Hepatic stellate cell (primary cell): Measurements from ENCODE around the gene DYDC2.
"Not testable (repeated sequence)": the region's sequence is repeated elsewhere in the genome, so short reads cannot be mapped to it uniquely, and the experiment has no call there.

Source experiments
- DNase-seq: peaks from one replicate; pipeline ENCODE4 v3.0.0; 2011; ENCODE audit warnings: low spot score

Gene DYDC2, protein sequence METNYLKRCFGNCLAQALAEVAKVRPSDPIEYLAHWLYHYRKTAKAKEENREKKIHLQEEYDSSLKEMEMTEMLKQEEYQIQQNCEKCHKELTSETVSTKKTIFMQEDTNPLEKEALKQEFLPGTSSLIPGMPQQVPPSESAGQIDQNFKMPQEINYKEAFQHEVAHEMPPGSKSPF

DNA sequence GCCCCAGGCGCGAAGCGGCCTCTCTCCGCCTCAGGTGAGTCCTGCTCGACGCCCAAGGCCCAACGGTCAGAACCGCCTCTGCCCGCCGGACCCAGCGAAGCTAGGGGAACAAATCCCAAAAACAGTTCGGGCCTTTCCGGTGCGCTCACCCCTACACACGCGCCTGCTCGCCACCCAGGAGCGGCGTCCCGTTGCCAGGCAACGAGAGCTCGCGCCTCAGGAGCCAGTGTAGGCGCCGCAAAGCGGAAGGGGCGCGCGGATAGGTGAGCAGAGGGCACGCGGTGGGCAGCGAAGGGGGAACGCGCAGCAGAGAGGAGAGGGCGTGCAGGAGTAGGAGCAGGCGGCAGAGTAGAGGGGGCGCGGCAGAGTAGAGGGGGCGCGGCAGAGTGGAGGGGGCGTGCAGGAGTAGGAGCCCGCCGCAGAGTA is at the start of gene DYDC2, which contains the start of gene DYDC1:
Gene DYDC2 (plus strand): TSS at position 219 of the 426 bp plus-strand sequence. CDS start 5,663 bp downstream, outside the sequence.
Gene DYDC1 (minus strand): TSS at position 193 of the 426 bp plus-strand sequence. CDS start 4,154 bp downstream, outside the sequence.
- DNase-seq: no peak

DNA sequence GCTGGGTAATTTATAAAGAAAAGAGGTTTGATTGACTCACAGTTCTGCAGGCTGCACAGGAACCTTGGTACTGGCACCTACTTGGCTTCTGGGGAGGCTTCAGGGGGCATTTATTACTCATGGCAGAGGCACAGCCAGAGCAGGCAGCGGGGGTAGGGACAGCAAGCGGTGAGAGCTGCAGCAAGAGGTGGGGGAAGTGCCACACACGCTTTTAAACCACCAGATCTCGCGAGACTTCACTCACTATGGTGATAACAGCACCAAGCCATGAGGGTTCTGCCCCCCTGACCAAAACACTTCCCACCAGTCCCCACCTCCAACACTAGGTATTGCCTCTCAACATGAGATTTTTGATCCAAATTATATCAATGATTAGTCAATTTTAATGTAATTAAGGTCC is 43.1 kb upstream of the DYDC2 start:
- no peak for DNase-seq

DNA sequence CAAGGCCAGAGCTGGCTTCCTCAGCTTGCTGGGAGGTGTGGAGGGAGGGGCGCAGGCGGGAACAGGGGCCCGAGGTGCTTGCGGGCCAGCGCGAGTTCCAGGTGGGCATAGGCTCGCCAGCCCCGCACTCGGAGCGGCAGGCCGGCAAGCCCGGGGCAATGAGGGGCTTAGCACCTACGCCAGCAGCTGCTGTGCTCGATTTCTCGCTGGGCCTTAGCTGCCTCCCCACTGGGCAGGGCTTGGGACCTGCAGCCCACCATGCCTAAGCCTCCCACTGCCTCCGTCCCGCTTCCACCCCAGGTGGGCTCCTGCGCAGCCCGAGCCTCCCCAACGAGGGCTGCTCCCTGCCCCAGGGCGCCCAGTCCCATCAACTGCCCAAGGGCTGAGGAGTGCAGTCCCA is 41.2 kb upstream of the DYDC2 start:
- no peak for DNase-seq

DNA sequence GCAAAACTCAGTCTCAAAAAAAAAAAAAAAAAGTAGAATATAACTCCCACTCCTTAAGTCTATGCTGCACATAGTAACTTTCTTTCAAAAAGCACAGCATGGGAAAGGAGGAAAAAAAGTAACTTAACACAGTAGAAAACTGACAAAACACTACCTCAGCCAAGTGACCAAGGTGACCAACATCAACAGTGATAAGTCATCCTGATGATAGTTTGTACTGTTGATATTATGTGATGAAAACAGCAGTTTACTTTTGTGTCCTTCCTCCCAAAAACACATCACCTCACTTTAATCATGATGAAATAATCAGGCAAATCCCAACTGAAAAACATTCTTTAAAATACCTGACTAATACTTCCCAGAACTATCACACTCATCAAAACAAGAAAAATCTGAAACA is 37.8 kb upstream of the DYDC2 start:
- DNase-seq: no peak

DNA sequence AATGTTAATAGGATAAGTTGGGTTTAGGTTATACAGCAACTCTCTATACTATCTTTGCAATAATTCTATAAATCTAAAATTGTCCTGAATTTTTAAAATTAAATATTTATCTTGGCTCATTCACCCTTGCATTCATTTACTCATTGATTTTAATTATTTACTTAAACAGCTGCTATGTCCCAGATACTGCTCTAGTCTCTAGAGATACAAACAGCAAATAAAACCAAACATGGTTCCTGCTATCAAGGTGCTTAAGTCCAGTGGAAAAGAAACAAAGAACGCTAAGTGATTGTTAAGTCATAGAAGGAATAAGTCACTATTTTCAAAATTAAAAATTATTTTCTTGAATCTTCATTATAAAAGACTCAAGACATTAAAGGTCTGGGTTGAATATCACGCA is 37.3 kb upstream of the DYDC2 start:
- no peak for DNase-seq

DNA sequence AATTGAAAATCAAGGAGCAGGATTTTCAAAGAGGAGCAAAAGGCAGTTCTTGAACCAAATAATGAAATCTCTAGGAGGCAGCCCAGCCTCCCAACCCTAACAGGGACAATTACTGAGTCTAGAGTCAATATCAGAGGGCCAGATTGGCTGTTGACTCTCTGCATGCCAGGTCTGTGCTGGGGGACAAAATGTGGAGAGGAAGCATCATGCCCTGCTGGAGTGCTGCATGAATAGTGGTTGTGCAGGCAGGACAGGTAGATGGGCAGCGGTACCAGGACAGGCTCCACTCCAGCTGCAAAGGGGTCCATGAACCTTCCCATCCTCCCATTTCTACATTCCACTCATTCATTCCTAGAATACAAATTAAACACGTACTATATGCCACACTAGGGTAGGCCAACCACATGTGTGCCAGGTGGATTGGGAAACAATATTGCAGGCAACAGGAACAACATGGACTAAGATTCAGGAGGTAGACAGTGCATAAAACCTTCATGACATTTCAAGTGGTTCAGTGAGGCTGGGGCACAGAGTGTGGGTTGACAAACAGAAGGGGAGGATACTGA is 36.8 kb upstream of the DYDC2 start:
- DNase-seq: no peak

DNA sequence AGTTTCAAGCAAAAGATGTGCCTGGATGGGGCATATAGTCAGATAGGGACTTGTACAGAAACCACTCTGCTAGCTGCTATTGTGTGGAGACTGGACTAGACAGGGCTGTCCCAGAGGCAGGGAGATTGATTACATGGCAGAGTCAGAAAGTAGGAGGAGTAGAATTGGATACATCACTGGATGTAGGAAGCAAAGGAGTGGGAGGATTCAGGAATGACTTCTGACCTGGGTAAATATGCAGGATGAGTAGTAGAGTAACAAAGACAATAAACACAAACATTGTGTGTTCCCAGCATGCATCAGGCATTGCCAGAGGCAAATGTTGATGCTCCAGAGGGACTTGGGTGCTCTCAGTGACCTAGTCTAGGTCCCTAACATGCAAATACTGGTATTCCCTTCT is 36.2 kb upstream of the DYDC2 start:
- DNase-seq: no peak

DNA sequence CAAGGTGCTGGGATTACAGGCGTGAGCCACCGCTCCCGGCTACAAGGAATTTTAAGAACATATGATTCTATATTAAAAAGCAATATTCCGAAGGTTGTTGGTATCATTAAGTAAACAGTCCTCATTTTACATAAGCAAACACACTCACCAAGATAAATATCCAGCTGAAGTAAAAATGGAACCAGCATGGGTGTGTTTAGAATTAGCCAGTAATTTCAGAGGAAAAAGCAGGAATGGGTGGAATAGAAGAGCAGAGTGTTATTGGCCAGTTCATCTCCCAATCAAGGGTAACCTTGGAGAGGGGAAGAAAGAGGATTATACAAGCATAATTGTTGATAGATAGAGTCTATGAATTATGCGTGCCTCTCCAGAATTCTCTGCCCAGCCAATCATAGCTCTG is 35.4 kb upstream of the DYDC2 start:
- DNase-seq: no peak

DNA sequence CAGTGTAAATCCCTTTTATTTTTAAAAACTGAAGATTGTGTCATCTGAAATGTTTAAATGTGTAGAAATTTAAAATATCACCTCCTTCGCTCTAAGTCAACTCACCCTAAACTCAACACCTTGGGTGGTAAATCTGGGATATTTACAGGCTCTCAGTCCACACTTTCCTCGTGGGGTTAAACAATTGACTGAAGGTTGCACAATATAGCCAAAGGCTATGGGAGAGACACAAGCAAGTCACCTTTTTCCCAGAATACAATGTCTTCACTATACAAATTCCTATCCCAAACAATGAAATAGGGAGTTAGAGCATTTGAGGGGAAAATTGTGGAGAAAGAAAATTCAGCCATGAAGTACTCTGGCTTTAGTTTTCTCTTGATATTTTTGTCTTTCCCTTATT is 34.4 kb upstream of the DYDC2 start:
- DNase-seq: no peak

DNA sequence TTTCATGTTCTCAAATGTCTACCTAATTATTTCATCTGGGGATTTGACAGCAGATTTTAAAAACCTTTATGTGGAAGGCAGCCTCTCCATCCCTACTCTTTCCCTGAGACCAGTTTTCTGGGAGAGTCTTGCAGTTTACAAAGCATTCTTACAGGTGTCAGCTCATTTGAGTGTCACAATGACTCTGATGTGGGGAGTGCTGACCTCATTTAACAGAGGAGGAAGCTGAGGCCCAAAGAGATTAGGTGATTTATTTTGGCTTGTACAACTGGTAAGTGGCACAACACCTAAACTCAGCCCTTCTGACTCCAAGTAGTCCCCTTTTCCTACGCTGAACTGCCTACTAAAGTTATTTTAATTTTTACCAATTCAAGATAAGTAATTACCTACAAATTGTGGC is 33.9 kb upstream of the DYDC2 start:
- no peak for DNase-seq

DNA sequence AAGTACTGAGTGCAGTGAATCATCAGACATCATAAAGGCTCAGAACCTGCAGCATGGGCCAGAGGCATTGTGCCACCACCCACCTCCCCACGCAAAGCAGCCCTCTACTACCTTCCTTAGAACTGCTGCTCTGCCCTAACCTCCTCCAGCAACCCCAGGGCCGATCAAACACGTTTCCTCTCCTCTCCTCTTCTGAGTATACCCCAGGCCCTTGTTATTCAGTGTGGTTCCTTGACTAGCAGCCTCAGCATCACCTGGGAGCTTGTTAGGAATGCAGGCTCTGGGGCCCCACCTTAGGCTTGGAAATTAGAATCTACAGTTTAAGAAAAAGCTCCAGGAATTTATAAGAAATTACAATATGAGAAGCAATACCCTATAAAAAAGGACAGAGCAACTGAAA is 33.3 kb upstream of the DYDC2 start:
- DNase-seq: no peak

DNA sequence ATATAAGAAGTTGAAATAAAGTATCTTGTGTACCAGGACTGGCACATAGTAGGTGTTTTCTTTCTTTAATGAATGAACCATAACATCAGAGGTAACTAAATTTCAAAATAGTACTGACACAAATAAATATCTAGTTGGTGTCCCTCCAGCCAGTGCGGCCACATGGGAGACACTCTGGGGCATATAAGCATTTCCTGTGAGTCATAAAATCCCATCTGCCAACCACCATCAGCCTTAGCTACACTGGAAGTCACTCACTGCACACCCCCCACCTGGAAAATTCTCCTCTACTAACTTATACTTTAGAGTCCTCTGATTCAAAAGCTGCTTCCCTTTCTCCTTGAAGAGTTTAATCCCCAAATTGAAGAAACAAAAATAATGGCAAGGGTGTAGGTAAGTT is 32.5 kb upstream of the DYDC2 start:
- peak; percentile 10 for DNase-seq

DNA sequence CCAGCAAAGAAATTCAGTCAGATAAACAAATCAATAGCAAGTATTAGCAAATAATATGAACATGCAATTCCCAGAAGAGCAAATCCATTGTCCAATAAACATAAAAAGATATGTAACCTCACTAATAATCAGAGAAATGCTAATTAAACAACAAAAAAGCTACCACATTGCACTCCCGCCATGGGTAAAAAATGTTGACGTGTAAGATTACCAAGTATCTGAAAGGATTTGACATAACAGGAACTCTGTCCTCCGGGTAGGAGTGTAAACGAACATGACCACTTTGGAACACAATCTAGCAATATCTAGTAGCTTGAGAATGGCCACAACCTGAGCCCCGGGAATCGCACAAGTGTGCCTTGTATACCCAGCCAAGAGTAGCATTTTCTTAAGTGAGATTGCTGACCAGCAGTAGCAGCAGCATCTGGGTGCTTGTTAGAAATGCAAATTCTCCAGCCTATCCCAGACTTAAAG is 31.7 kb upstream of the DYDC2 start:
- DNase-seq: no peak

DNA sequence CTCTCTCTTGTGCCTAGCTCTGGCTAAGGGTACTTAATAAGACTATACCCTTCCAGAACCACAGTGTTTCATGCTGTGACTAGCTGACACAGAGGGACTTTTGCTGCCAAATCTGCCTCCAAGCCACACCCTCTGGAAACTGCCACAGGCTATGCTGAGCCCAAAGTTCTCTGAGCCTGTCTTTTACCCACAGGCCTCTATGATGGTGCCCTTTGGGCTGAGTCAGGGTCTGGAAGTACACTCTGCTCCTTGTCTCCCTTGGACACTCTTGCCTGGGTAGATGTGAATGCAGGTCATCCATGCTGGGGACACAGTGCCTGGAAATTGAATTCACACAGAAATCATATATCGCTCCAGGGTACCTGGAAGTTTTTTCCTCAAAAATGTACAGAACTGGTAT is 22.6 kb upstream of the DYDC2 start:
- DNase-seq: no peak

DNA sequence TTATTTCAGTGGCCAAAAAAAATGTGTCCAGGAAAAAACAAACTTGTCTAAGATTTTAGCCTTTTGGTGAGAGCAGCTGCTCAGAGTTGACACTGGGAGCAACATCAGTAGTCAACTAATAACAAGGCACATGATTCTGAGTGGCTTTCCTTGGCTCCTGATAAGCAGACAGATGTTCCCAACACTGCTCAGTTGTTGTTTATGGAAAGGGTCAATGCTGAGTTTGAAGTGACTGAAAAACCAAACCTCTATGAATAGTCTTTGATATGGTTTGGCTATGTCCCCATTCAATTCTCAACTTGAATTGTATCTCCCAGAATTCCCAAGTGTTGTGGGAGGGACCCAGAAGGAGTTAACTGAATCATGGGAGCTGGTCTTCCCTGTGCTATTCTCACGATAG is 12.3 kb upstream of the DYDC2 start:
- DNase-seq: no peak

DNA sequence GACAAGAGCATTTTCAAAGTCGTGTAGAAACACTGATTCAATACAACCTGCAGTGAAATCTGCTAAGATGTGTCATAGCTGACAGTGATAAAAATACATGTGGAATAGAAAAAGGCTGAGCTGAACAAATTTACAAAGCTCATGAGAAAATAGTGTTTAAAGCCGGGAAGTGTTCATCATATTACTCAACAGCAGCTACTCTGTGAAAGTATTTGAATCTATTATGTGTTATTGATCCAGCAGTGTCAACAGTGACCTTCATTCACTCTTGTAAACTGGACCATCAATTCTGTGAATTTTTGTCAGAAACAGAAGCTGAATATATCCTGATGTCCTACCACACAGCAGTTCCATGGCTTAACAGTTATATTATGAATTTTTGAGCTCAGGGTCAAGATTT is 11.7 kb upstream of the DYDC2 start:
- DNase-seq: no peak

DNA sequence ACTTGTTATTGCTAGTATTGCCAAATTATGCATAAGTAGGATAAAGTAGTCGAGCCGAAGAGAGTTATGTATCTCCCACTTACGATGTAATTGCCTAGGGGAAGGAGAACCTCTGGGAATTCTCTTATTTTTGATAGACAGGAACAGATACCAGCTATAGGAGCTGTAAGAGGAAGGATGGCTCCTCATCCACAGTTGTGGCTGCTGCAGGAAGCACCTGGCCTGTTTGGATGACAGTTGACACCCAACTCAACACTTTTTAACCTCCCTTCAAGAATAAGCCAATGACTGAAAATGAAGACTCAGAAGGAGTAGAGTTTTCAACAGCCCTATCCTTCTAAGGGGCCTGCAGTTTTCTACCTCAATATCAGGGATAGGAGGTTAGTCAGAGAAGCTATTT is 6.3 kb upstream of the DYDC2 start:
- DNase-seq: no peak

DNA sequence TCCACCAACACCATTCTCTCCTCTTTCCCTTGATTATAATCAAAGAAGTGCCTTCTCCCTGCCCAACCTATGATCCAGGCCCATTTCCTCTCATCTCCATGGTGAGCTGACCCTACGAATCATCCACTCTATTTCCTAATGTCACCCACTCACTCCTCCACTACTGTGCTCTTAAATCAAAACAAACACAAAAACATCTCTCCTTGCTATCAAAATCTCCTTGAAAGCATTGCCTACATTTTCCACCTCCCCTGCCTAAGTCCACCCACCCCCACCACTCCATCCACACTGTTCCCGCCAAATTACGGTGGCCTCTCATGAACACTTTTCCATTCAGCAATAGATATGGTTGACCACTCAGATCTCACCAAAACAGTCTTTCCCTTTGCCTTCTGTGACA is 5.4 kb upstream of the DYDC2 start:
- DNase-seq: no peak

DNA sequence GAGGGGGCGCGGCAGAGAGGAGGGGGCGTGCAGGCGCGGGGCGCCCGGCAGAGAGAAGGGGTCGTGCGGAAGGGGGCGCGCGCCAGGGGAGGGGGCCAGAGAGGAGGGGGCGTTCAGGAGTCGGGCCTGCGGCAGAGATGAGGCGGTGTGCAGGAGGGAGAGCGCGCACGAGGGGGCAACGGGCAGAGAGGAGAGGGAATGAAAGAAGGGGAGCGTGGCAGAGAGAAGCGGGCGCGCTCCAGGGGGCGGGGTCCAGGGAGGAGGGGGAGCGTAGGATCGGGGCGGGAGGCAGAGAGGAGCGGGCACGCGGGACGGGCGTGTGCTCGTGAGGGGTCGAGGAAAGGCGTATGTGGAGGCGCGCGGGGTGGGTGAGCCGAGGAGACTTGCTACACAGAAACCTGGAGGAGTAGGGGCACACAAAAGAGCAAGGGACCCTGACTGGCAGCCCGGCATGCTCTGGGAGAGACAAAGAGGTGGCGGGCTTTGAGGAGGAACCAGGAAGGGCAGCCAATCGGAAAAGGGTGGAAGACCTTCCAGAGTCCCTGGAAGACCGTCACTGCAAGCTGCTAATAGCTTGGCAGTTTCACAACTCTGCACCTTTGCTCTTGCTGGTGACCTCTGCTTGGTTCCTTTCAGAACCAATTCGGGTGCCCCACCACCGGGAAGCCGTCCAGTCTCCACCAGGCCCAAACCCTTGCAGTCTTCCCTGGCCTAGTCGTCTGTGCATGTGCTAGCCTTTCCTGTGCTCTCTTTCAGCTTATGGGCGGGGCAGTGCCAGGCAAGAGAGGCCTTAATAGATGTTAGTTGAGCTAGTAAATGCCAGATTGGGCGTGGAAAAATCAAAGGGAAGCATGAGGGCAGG is 639 bp downstream of the DYDC2 start:
- no peak for DNase-seq

DNA sequence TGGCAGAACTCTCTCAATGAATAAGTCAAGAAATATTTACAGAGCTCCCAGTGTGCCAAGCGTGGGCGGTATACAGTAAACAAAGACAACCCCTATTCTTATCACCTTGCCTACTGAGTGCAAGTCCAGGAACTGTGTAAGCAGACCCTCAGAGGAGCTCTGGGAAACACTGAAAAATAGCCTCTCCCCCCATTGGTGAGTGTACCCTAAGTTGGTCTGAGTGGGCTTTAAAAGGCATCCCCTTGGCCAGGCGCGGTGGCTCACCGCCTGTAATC is 1.2 kb downstream of the DYDC2 start:
- no peak for DNase-seq

DNA sequence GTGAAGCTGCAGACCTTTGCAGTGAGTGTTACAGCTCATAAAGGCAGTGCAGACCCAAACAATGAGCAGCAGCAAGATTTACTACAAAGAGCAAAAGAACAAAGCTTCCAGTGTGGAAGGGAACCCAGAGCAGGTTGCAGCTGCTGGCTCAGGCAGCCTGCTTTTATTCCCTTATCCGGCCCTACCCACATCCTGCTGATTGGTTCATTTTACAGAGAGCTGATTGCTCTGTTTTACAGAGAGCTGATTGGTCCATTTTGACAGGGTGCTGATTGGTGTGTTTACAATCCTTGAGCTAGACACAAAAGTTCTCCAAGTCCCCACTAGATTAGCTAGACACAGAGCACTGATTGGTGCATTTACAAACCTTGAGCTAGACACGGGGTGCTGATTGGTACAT is 2.3 kb downstream of the DYDC2 start:
- DNase-seq: not testable (repeated sequence)

DNA sequence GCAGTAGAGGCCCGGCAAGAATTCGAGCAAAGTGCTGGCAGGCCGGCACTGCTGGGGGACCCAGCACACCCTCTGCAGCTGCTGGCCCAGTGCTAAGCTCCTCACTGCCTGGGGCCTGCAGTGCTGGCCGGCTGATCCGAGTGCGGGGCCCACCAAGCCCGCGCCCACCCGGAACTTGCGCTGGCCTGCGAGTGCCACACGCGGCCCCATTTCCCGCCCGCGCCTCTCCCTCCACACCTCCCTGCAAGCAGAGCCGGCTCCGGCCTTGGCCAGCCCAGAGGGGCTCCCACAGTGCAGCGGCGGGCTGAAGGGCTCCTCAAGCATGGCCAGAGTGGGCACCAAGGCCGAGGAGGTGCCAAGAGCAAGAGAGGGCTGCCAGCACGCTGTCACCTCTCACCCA is 3.1 kb downstream of the DYDC2 start:
- DNase-seq: no peak

DNA sequence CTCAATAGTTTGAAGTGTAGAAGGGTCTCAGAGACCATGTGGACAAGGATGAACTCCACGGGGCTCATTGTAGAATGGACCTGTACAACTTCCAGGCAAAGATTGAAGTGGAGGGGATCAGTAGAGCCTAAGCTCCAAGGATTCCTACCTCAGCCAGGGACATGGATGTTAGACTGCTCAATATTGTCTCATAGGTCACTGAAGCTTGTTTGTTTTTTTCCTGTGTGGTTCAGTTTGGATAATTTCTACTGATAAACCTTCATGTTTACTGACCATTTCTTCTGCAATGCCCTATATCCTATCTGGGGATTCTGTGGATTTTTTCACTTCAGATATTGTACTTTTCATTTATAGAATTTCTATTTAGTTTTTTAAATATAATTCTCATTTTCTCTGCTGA is 8.9 kb downstream of the DYDC2 start:
- no peak for DNase-seq

DNA sequence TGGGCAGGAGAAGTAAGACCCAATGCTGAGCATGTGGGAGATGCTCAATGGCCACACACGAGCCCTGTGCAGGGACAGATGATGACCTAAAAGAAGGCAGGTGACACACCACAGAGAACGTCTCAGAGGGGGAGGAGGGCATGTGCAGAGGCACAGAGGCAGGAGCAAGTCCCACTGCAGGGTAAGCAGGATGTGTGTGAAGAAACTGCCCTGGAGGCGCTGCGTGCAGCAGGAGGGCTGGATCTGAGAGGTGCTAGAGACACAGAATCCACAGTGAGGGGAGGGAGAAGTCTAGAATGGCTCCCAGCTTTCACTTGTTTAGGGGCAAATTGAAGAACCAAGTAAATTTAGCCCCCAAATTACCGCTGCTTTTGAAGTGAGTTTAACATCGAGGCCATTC is 14.9 kb downstream of the DYDC2 start:
- DNase-seq: no peak
